PFSK-1 (cell line): ENCODE results near the gene GPATCH2L.

Experiments used
- FOXP2 ChIP-seq: optimal IDR thresholded peaks from 2 replicates; pipeline ENCODE3; 2011; ENCODE audit warnings: borderline replicate concordance, control low read depth, inconsistent platforms; ENCODE audit not compliant: insufficient read depth; ENCODE audit errors: extremely low read length, extremely low read depth
- POLR2AphosphoS5 ChIP-seq: IDR thresholded peaks from 2 replicates; pipeline ENCODE4 v1.6.1; 2012; ENCODE audit warnings: low read depth, mild to moderate bottlenecking, control low read depth, low read length, moderate library complexity
- REST ChIP-seq, 2 experiments: IDR thresholded peaks; 2 replicates each; pipeline versions ENCODE4 v1.6.1 to v1.8.0; 2011 to 2012; ENCODE audit warnings: low read depth in 2 of 2, low read length in 2 of 2, control low read depth in 1 of 2, inconsistent platforms in 1 of 2, mild to moderate bottlenecking in 1 of 2, moderate library complexity in 1 of 2; ENCODE audit not compliant: insufficient read depth in 1 of 2
- SIN3A ChIP-seq: IDR thresholded peaks from 2 replicates; pipeline ENCODE4 v1.6.1; 2012; ENCODE audit warnings: mild to moderate bottlenecking, low read length, moderate library complexity, borderline replicate concordance; ENCODE audit not compliant: insufficient read depth
- TAF1 ChIP-seq: IDR thresholded peaks from 2 replicates; pipeline ENCODE4 v1.6.1; 2012; ENCODE audit warnings: low read length, control low read depth, borderline replicate concordance; ENCODE audit not compliant: insufficient read depth

Gene GPATCH2L

GRCh38 chr14:76201162-76201561 is 49.4 kb downstream of the GPATCH2L start:
- TF ChIP-seq SIN3A (no peak), REST (IDR thresholded peaks at IDR 0.05; ENCODE audit: insufficient read depth in 1 of 2, low read depth in 2 of 2, low read length in 2 of 2) (no peak), POLR2AphosphoS5 (no peak), FOXP2 (no peak), TAF1 (no peak)

GRCh38 chr14:76203086-76204001 is 51.6 kb downstream of the GPATCH2L start:
- TF ChIP-seq POLR2AphosphoS5 (no peak), REST (IDR thresholded peaks at IDR 0.05; ENCODE audit: insufficient read depth in 1 of 2, low read depth in 2 of 2, low read length in 2 of 2) (no peak), SIN3A (no peak), FOXP2 (no peak), TAF1 (no peak)

GRCh38 chr14:76204461-76205230 is 52.9 kb downstream of the GPATCH2L start:
- no peak for TF ChIP-seq TAF1
- TF ChIP-seq SIN3A, result no peak
- TF ChIP-seq FOXP2, result no peak
- no peak for TF ChIP-seq REST (IDR thresholded peaks at IDR 0.05; ENCODE audit: insufficient read depth in 1 of 2, low read depth in 2 of 2, low read length in 2 of 2)
- no peak for TF ChIP-seq POLR2AphosphoS5

- TF ChIP-seq SIN3A (no peak), TAF1 (no peak), REST (IDR thresholded peaks at IDR 0.05; ENCODE audit: insufficient read depth in 1 of 2, low read depth in 2 of 2, low read length in 2 of 2) (no peak), FOXP2 (no peak), POLR2AphosphoS5 (no peak)
These were observed 54.0 kb downstream of the GPATCH2L start for GRCh38 chr14:76205708-76206107.
